DMS153 treated with DMSO at 0.1 percent for 48 hours (cell line): Measurements from ENCODE around the gene RCAN1.

Source experiments
- DNase-seq: peaks from one replicate; lab custom pipeline; 2025; ENCODE audit not compliant: unreplicated experiment; lab: John Stamatoyannopoulos, UW

RCAN1 gene

GRCh38 chr21:34544032-34544496 is 70.8 kb downstream of the RCAN1 start:
- DNase-seq, result no peak

GRCh38 chr21:34543017-34543416 is 71.9 kb downstream of the RCAN1 start:
- DNase-seq, result no peak

- DNase-seq, result no peak
Observed at GRCh38 chr21:34540206-34540605, 74.7 kb downstream of the RCAN1 start.

GRCh38 chr21:34537838-34538237 is 77.1 kb downstream of the RCAN1 start:
- no peak for DNase-seq

GRCh38 chr21:34536820-34537219 is 78.1 kb downstream of the RCAN1 start:
- no peak for DNase-seq

GRCh38 chr21:34536311-34536710 is 78.6 kb downstream of the RCAN1 start:
- DNase-seq, result no peak

- DNase-seq, result no peak
Observed at GRCh38 chr21:34535886-34536285, 79.0 kb downstream of the RCAN1 start.

- DNase-seq, result no peak
Observed at GRCh38 chr21:34534522-34534921, 80.4 kb downstream of the RCAN1 start.

- DNase-seq, result no peak
Observed at GRCh38 chr21:34533938-34534337, 81.0 kb downstream of the RCAN1 start.

GRCh38 chr21:34531399-34531798 is 83.5 kb downstream of the RCAN1 start:
- DNase-seq, result no peak

- DNase-seq, result no peak
Observed at GRCh38 chr21:34530261-34530660, 84.7 kb downstream of the RCAN1 start.

- DNase-seq, result no peak
Observed at GRCh38 chr21:34528131-34528561, 86.8 kb downstream of the RCAN1 start.

- no peak for DNase-seq
Observed at GRCh38 chr21:34526618-34527290, 88.2 kb downstream of the RCAN1 start.

GRCh38 chr21:34526241-34526617 is 88.7 kb downstream of the RCAN1 start:
- no peak for DNase-seq

GRCh38 chr21:34524646-34525601 is 90.0 kb downstream of the RCAN1 start:
- no peak for DNase-seq

GRCh38 chr21:34523019-34523555 is 91.8 kb downstream of the RCAN1 start:
- DNase-seq, result no peak

- no peak for DNase-seq
Observed at GRCh38 chr21:34522284-34522683, 92.6 kb downstream of the RCAN1 start.

GRCh38 chr21:34521561-34521960 is 93.4 kb downstream of the RCAN1 start:
- no peak for DNase-seq

GRCh38 chr21:34520764-34521508 is 94.0 kb downstream of the RCAN1 start:
- no peak for DNase-seq

GRCh38 chr21:34520281-34520680 is 94.6 kb downstream of the RCAN1 start:
- no peak for DNase-seq

GRCh38 chr21:34519694-34520093 is 95.2 kb downstream of the RCAN1 start:
- no peak for DNase-seq
